ENCODE data around the gene TMEM220. TPM values are rescaled to one million over a fixed set of nuclear protein-coding genes. Genes with fewer than 3 reads are reported as not detected.

The TMEM220 gene
- total RNA-seq, 3 donors from 2014 or later (not counting 1 experiment from before 2014, with no cell fraction given): 0.97 to 2.2 (median 1.4) TPM

DNA sequence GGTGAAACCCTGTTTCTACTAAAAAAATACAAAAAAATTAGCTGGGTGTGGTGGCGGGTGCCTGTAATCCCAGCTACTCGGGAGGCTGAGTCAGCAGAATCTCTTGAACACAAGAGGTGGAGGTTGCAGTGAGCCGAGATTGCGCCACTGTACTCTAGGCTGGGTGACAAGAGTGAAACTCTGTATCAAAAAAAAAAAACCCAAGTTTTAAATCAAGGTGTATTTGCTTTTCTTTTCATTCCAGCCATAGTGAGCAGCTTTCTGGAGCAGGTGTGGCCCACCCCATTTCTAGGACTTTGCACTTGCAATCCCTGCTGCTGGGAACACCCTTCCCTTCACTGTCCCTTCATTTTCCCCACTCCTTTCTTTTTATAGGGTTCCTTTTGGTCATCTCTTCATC lies 45.2 kb upstream of the TMEM220 start:
- no peak overlapping the region for H3K4me3 Mint-ChIP-seq
- H3K27ac Mint-ChIP-seq: no peak overlapping the region
- H3K36me3 ChIP-seq (ENCODE audit: control insufficient read depth, insufficient read depth, low read length): no peaks in the 10 kb centered on the region
- H3K4me1 Mint-ChIP-seq: no peaks in the 10 kb centered on the region
- TF ChIP-seq, protein P1, sequence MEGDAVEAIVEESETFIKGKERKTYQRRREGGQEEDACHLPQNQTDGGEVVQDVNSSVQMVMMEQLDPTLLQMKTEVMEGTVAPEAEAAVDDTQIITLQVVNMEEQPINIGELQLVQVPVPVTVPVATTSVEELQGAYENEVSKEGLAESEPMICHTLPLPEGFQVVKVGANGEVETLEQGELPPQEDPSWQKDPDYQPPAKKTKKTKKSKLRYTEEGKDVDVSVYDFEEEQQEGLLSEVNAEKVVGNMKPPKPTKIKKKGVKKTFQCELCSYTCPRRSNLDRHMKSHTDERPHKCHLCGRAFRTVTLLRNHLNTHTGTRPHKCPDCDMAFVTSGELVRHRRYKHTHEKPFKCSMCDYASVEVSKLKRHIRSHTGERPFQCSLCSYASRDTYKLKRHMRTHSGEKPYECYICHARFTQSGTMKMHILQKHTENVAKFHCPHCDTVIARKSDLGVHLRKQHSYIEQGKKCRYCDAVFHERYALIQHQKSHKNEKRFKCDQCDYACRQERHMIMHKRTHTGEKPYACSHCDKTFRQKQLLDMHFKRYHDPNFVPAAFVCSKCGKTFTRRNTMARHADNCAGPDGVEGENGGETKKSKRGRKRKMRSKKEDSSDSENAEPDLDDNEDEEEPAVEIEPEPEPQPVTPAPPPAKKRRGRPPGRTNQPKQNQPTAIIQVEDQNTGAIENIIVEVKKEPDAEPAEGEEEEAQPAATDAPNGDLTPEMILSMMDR (IDR thresholded peaks at IDR 0.05): no peak
- H3K9me3 ChIP-seq (ENCODE audit: control insufficient read depth, insufficient read depth, low read length): peaks cover 5% of the 10 kb centered on the region
- no peaks in the 10 kb centered on the region for H3K36me3 Mint-ChIP-seq
- no peak overlapping the region for H3K27ac ChIP-seq (ENCODE audit: low read length)
- no peak for ATAC-seq
- no peaks in the 10 kb centered on the region for H3K27me3 ChIP-seq (ENCODE audit: control insufficient read depth, insufficient read depth, low read length)
- no peaks in the 10 kb centered on the region for H3K4me1 ChIP-seq (ENCODE audit: control insufficient read depth, insufficient read depth, low read length)
- no peaks in the 10 kb centered on the region for H3K9me3 Mint-ChIP-seq
- DNase-seq: no peak
- peaks cover 0 to 5% of the 10 kb centered on the region in 2 donors for H3K27me3 Mint-ChIP-seq (ENCODE audit: low read depth in 2 of 2)
- no peak overlapping the region for H3K4me3 ChIP-seq (ENCODE audit: low read length)
- intact Hi-C loops (cut with micrococcal nuclease): no loop called here
- WGBS (ENCODE audit: insufficient coverage): 78% methylated on average over 4 of the region's 4 CpGs

DNA sequence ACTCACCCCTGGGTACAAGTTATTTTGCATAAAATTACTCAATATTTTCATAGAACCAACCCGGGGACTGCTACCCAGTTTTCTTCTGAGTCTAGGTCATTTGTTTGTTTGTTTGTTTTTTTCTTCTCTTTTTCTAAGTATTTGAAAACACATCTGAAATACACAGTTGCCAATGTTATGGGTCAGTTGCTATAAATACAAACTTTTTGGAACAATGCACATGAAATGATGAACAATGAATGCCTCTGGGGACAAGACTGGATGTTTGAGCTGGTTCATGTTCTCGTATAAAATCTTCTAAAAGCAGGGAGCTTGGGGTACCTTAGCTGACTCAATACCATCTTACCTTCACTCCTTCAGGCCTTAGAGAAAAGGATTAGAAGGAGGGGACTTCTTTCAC lies 43.6 kb upstream of the TMEM220 start:
- ATAC-seq (no peak), DNase-seq (no peak)
- TF ChIP-seq, protein P1 (IDR thresholded peaks at IDR 0.05): no peak
- WGBS (ENCODE audit: insufficient coverage): no CpG with 5 or more reads among the region's 2 CpGs
- no peak overlapping the region for H3K4me3 Mint-ChIP-seq
- Histone ChIP-seq H3K27me3 (ENCODE audit: control insufficient read depth, insufficient read depth, low read length) (no peaks in the 10 kb centered on the region), H3K4me1 (ENCODE audit: control insufficient read depth, insufficient read depth, low read length) (no peaks in the 10 kb centered on the region), H3K27ac (ENCODE audit: low read length) (no peak overlapping the region), H3K4me3 (ENCODE audit: low read length) (no peak overlapping the region), H3K36me3 (ENCODE audit: control insufficient read depth, insufficient read depth, low read length) (no peaks in the 10 kb centered on the region), H3K9me3 (ENCODE audit: control insufficient read depth, insufficient read depth, low read length) (peaks cover 5% of the 10 kb centered on the region)
- intact Hi-C loops (cut with micrococcal nuclease): loop anchor here (2.0 kb wide), 1 partner anchor 19 kb away; no protein-coding TSS in a partner anchor
- H3K27me3 Mint-ChIP-seq (ENCODE audit: low read depth in 2 of 2): peaks cover 0 to 5% of the 10 kb centered on the region in 2 donors
- no peak overlapping the region for H3K27ac Mint-ChIP-seq
- no peaks in the 10 kb centered on the region for H3K36me3 Mint-ChIP-seq
- no peaks in the 10 kb centered on the region for H3K4me1 Mint-ChIP-seq
- H3K9me3 Mint-ChIP-seq: no peaks in the 10 kb centered on the region

DNA sequence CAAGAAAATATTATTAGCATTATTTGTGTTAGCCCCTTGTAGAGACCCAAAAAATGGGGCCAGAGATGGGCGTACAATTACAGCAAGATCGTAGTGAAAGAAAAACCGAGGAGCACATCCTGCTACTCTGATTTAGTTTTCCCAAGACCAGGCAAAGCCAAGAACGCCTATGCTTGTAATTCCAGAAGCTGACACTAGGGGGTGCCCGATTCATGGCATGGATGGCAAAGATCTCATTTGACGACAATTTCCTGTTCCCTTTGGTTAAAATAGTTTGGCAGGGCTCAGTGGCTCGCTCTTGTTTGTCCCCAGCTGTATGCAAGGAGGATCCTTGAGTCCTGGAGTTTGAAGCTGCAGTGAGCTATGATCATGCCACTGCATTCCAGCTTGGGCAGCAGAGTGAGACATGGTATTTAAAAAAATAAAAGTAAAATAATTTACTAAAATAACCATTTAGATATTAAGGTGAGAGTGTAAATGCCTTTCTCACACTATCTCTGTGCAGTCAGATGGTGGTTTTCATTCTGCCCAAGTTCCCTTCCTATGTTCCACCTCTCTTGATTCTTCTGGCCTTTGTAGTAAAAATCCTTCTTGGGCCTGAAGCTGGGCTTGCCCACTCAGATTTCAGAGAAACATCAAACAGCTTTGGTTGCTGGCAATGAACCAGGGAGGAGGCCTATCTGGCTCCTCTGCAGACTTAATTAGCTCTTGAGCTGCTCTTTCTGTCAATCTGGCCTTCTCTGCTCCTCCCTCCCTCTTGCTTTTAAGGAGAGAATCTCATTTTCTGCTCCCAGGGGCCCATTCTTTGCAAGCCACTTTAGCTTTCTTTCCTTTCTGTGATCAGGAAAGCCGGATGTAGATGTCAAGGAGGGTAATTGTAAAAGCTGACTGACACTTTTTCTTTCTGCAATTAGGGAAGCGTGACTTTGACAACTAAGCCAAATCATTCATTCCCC lies 42.9 kb upstream of the TMEM220 start:
- WGBS (ENCODE audit: insufficient coverage): 40% methylated on average over 8 of the region's 9 CpGs
- Histone ChIP-seq H3K4me1 (ENCODE audit: control insufficient read depth, insufficient read depth, low read length) (no peaks in the 10 kb centered on the region), H3K36me3 (ENCODE audit: control insufficient read depth, insufficient read depth, low read length) (no peaks in the 10 kb centered on the region), H3K27ac (ENCODE audit: low read length) (no peak overlapping the region), H3K4me3 (ENCODE audit: low read length) (no peak overlapping the region), H3K27me3 (ENCODE audit: control insufficient read depth, insufficient read depth, low read length) (no peaks in the 10 kb centered on the region), H3K9me3 (ENCODE audit: control insufficient read depth, insufficient read depth, low read length) (peaks cover 5% of the 10 kb centered on the region)
- intact Hi-C loops (cut with micrococcal nuclease): loop anchor here (2.0 kb wide), 1 partner anchor 20 kb away; no protein-coding TSS in a partner anchor
- TF ChIP-seq, protein P1 (IDR thresholded peaks at IDR 0.05): peak; percentile 75
- DNase-seq (peak in 1 of 2 donors; percentile 45), ATAC-seq (no peak)
- H3K4me3 Mint-ChIP-seq: no peak overlapping the region
- no peaks in the 10 kb centered on the region for H3K4me1 Mint-ChIP-seq
- no peaks in the 10 kb centered on the region for H3K36me3 Mint-ChIP-seq
- no peak overlapping the region for H3K27ac Mint-ChIP-seq
- H3K27me3 Mint-ChIP-seq (ENCODE audit: low read depth in 2 of 2): peaks cover 0 to 5% of the 10 kb centered on the region in 2 donors
- H3K9me3 Mint-ChIP-seq: no peaks in the 10 kb centered on the region

Data from natural killer cell (primary cell).